GM18519 (cell line): Measurements from ENCODE around the gene IFT81.

Experiments
- ATAC-seq: cut with Tn5 transposase; IDR thresholded peaks from one replicate; pipeline ENCODE4 v1.9.1; 2021; ENCODE audit warnings: mild to moderate bottlenecking, moderate library complexity; ENCODE audit not compliant: unreplicated experiment, low FRiP score

Gene IFT81

DNA sequence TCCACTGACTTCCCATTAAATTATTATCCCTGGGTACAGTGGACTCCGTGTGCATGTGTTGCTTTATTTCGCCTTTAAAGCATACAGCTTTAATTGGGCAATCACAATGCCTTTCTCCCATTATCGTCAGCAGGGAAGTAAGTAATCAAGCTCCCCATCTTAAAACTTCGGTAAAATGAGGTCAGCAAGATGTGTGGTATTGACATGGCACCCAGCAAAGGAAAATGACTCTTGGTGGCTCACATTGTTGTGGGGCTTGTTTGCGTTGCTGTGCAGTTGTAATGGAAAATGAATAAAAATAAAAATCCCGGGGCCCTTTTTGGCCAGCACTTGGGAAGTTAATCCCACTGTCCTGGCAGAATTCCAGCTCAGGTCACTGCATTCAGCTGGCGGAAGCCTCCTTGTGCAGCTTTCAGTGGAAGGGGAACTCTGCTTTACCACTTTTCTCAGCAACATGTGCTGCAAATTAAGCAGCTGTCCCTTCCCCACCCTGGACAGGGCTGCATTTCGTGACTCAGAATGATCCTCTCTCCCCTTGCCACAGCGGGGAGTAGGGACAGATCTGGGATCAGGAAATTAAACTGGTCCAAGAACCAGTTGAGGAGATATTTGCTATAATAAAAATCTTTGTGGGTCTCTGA is 142.9 kb downstream of the IFT81 start:
- ATAC-seq = no peak
